Glomerular endothelial cell (primary cell): ENCODE measurements around the gene FSTL1. TPM values are rescaled to one million over a fixed set of nuclear protein-coding genes. Genes with fewer than 3 reads are reported as not detected.

Source experiments
- DNase-seq: peaks from one replicate; pipeline ENCODE4 v3.0.0-alpha.2; 2011; ENCODE audit warnings: low read depth, low spot score; ENCODE audit errors: extremely low read depth
- total RNA-seq: library from RNA; depleted of rRNA; stranded (reverse); fragments of >200 nt; gene quantifications from 2 replicates; pipeline ENCODE4 v1.2.3, GENCODE V29; 2015

Gene FSTL1
- total RNA-seq, 1 donor from 2014 or later, result 489 TPM

DNA sequence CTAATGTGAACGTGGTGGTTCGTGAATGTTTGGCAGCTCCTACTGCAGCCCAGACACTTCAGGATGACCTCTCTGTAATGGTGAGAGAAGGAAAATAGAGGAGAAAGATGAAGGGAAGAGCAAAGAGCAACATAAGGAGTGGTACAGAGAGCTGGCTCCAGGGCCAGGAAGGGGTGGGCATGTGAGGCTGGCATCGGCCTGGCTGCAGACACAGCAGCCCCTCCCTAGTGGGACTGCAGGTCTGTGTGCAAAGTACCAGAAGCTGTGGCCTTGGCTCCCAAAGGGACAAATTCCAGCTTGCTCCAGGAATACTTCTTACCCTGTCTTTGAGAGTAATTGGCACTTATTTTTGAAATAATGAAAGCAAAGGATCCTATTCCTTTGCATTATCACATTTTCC is 10.0 kb downstream of the FSTL1 start:
- no peak for DNase-seq

GRCh38 chr3:120440001-120440703 is 10.6 kb downstream of the FSTL1 start:
- DNase-seq, result no peak

- DNase-seq, result peak; percentile 76
Observed at GRCh38 chr3:120438665-120439370, 12.0 kb downstream of the FSTL1 start.

- no peak for DNase-seq
Observed at GRCh38 chr3:120438216-120438615, 12.6 kb downstream of the FSTL1 start.

- no peak for DNase-seq
Observed at GRCh38 chr3:120437559-120437958, 13.2 kb downstream of the FSTL1 start.

DNA sequence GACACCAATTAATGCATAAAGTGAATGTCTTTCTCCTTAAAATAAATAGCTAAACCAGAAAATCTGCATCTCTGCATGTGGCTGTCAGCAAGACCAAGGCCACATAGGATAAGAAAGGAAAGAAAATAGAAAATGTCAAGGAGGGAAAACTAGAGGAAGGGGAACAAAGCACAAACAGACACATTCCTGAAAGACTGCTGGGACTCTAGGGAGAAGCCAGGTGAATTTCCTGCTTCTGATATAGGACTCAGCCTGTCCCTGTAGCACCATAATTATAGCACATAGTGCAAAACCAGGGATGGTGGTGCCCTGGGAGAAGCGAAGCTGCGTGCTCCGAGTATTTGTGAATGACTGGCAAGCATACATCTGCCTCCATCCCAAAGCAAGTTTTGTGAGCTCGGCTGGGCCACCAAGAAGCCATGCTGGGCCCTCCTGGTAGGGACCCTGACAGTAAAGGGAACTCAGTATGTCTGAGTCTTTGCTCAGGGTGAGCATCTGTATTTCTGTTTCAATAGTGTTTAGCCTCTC is 14.2 kb downstream of the FSTL1 start:
- DNase-seq, result no peak

- DNase-seq, result peak; percentile 87
Observed at GRCh38 chr3:120435621-120436020, 15.2 kb downstream of the FSTL1 start.

DNA sequence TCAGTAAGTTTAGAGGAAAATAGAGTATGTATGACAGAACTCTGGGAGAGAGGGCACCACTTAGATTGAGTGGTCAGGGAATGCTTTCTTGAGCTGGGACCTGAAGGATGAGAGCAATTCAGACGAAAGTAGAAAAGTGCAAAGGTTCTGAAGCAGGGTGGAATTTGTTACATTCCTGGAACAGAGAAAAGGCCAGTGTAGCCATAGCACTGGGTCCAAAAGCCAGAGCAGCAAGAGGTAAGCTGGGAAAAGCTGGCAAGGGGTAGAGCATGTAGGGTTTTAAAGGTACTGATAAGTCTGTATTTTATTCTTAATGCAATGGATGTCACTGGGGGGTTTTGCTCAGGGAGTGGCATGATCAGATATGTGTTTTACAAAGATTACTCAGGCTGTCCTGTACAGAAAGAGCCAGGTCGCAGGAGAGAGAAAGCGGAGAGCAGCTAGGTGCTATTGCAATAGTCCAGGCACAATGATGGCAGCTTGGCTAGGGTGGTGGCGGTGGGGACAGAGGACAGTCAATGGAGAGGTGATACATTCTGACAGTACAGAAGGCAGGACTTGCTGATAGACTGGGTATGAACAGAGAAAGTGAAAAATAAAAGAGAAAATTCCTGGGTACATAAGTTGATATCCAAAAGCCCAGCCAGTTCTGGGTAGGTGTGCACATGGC is 17.0 kb downstream of the FSTL1 start:
- no peak for DNase-seq

DNA sequence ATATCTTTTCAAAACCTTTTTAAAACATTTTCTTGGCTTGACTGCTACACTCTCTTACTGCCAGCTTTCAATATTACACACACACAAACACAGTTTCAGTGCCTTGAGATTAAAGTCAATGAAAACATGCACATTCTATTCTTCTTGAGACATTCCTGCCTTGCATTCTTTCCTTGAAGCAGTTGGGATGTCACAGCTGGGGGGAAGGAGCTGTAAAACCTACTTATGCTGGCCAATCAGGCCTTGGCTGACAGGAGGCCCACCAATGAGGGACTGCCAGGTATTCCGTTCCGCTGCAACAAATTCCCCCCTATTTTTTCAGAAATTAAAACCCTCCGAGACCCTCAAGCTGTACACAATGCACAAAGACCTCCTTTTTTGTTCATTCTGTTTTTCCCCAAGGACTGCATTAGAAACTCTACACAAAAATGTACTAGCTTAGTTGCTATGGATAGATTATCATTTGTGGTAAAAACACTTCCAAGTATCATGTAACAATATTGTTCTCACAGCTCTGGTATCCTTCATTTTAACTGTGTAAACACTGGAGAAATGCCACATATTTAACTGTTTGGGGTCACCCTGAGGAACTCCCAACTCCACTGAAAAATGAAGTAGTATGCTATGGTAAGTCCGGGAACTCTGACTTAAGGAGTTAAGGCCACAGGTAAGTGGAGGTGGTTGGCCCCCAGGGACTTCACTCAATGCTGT is 18.5 kb downstream of the FSTL1 start:
- no peak for DNase-seq

GRCh38 chr3:120429921-120430361 is 20.9 kb downstream of the FSTL1 start:
- DNase-seq, result no peak

- no peak for DNase-seq
Observed at GRCh38 chr3:120428924-120429323, 21.9 kb downstream of the FSTL1 start.

DNA sequence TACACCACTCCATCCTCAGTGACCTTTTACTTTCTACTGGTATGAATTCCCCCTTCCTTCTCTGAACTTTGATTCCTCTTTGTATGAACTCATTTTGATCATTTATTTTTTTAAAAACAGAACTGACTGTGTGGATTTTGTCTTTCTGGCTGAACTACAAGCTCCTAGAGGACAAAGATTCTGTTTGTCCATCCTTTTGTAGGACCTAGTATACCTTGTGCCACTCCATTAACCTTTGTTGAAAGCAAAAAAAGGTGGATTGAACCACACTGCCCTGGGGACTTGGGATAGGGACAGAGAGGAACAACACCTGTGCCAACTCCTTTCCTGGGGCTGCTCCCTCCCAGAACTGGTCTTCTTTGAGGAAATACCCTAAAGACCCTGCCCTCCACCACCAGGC is 23.6 kb downstream of the FSTL1 start:
- DNase-seq, result no peak

GRCh38 chr3:120425572-120426250 is 25.1 kb downstream of the FSTL1 start:
- no peak for DNase-seq

DNA sequence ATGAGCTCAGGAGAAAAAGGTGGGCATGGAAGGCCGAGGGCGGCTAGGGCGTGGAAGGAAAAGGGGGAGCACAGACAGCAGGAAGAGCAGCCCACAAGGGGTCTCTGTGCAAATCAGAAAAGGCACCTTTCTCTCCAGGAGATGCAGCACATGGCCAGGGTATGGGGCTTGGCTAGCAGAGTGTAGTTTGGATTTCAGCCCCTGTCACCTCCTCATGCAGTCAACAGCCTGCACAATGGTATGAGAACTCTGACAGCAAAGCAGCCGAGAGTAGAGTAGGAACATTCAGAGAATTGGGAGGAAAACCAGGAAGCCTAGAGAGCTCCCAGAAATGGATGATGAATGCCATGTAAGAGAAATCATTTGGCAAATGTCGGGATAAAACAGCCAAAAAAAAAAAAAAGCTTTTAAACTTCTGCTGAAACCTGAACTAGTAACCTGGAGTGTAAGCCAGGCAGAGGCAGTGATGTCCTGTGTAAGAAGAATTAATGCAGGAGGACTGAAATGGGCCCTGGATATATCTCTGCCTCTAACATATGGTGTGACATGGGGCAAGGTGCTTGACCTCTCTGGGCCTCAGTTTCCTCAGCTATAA is 25.7 kb downstream of the FSTL1 start:
- no peak for DNase-seq

- DNase-seq, result no peak
Observed at GRCh38 chr3:120424506-120424905, 26.3 kb downstream of the FSTL1 start.

DNA sequence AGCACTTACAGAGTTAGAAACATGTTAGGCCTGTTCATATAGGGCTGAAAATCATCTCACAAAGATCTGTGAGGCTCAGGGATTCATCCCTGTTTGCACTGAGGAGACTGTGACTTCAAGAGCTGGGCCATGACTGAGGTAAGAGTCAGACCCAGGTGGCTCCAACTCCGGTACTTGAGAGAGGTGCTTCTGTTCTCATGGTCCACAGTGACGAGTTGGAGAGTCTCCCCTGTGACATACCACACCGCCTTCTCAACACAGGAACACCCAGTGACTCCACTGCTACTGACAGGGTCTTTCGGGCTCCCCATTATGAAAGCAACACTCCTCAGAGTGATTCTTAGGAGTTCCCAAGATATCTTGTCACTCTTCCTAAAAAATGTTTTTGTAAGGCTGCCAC is 27.4 kb downstream of the FSTL1 start:
- no peak for DNase-seq

DNA sequence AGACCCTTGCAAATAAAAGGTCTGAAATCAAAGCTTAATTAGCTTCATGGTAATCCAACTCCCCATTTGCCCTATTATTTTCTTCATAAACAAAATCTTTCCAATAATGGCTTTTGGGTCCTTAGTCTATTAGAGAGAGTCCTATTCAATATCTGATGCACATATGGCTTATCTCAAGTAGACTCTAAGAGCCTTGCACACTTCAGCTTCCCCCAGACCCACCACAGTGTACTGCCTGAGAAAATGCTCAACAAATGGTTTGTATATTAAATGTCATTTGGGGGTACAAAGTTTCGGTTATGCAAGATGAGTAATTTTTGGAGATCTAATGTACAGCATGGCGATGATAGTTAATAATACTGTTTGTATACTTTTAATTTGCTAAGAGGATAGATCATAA is 28.9 kb downstream of the FSTL1 start:
- DNase-seq, result no peak

DNA sequence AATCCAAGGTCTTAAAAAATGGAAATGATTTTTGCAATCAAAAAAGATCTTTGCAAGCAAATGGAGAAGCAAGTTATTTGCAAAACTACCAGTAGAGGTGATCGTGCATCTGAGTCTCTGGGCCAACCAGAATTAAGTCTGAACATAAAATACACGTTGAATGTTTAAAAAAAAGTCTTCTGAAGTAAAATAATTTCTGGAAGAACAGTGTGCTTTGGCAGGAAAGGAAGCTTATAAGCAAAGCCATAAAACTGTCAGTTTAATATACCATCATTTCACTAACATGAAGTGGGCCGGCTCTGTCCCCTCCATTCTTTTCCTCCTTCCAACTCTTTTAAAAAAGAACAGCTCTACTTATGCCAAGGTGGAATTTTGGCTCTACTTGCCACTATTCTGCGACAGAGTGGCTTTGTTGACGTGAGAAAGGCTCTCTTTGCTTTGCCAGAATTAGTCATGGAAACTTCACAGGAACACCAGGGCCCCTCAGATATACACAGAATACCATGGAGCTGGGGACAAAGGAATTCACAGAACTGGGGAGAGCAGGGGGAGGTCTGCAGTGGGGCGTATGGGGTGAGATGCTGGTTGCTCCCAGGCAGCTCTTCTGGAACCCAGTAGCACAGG is 29.8 kb downstream of the FSTL1 start:
- no peak for DNase-seq

DNA sequence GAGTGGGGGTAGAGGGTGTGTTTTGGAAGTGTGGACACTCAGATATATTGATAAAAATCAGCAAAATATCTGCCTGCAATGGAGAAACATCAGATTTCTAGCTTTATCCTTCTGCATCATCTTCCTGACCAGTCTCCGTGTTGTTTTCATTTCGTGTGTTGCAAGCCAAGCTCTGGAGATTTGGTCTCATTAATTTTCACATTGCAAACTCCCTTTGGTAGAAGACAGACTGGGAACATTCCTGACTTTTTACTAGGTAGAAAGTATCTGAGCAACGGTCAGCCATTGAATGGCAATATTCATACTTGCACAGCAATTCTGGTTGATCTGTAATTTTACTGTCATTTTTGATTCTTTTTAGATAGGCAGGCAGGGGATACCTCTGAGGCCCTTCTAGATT is 30.4 kb downstream of the FSTL1 start:
- no peak for DNase-seq

DNA sequence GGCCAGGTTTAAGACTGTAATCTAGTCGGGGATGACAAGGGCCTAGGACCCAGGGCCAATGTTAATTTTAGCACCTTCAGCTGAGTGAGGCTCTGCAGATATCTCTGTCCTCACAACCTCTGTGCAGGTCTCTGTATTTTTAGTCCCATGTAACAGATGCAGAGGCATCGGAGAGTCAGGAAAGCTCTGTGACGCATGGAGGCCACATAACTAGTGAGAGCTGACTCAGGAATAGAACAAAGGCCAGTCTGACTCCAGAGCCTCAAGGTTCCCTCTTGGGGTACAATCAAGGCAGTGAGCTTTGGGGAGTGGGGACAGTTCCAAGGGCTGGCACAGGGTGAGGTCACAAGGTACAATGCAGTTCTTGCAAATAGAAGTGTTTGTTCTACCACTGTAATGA is 31.0 kb downstream of the FSTL1 start:
- no peak for DNase-seq
